SU-DHL-6 (cell line): Measurements from ENCODE around the gene HNRNPL.

ENCODE experiments used
- CTCF ChIP-seq: fragments of 200-600 bp; sonication (generic); IDR thresholded peaks from one replicate; pipeline ENCODE4 v1.5.1; 2017; ENCODE audit warnings: antibody characterized with exemption, mild to moderate bottlenecking, low read length, moderate library complexity; ENCODE audit not compliant: insufficient read depth, poor library complexity, severe bottlenecking
- EZH2phosphoT487 ChIP-seq: fragments of 200-600 bp; sonication (generic), shearing (Covaris generic); conservative IDR thresholded peaks from 2 replicates; pipeline ENCODE4 v1.6.1; 2018; ENCODE audit warnings: mild to moderate bottlenecking, antibody characterized with exemption, low read length, moderate library complexity, mixed read lengths

DNA sequence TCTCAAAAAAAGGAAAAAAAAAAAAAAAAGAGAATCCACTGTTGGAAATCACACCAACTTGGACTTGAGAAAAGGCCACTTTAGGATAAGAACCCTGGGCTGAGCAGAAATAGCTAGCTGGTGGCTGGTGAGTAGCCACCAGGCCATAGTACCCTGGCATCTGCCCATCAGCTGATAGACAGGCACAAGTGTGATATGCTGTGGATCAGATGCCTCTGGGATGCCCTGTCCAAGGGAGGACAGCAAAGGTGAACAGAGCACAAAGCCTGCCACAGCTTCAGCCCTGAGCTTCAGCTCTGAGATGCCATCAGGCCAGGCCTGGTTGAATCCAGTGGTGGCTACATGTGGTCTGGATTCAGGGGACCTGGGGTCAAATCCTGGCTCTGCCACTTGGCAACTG is 40.9 kb upstream of the HNRNPL start:
- TF ChIP-seq CTCF (no peak), EZH2phosphoT487 (no peak)
